Activated B cell treated with CpG ODN at 0.5 μM for 24 hours (primary cell): ENCODE results near the gene CAMSAP1. TPM values are rescaled to one million over a fixed set of nuclear protein-coding genes. Genes with fewer than 3 reads are reported as not detected.

Experiments
- ATAC-seq: fragments of 200-7000 bp; cut with Tn5 transposase; one replicate; pipeline ENCODE4 v1.10.0; 2021; ENCODE audit warnings: low read depth, mild to moderate bottlenecking, moderate library complexity
- CTCF ChIA-PET: fragments of 350-600 bp; sonication (Branson Sonifier 250); formaldehyde crosslinking; loops from one replicate; lab custom pipeline; 2021; ENCODE audit warnings: antibody characterized with exemption; lab: Charles Lee
- POLR2A ChIA-PET: fragments of 350-600 bp; sonication (Branson Sonifier 250); formaldehyde crosslinking; loops from one replicate; lab custom pipeline; 2021; ENCODE audit warnings: antibody characterized with exemption; lab: Charles Lee
- DNase-seq: peaks from one replicate; pipeline ENCODE4 v3.0.0; 2022
- H3K27ac Mint-ChIP-seq: one replicate; pipeline ENCODE4 v1.8.0; 2020; ENCODE audit warnings: mixed read lengths
- H3K27me3 Mint-ChIP-seq: one replicate; pipeline ENCODE4 v1.8.0; 2021; ENCODE audit warnings: mixed read lengths
- H3K36me3 Mint-ChIP-seq: one replicate; pipeline ENCODE4 v1.8.0; 2021; ENCODE audit warnings: low read depth, mixed read lengths
- H3K4me1 Mint-ChIP-seq: one replicate; pipeline ENCODE4 v1.8.0; 2021; ENCODE audit warnings: mixed read lengths
- H3K4me3 Mint-ChIP-seq: one replicate; pipeline ENCODE4 v1.8.0; 2020; ENCODE audit warnings: mild to moderate bottlenecking, mixed read lengths
- H3K9me3 Mint-ChIP-seq: one replicate; pipeline ENCODE4 v1.8.0; 2020; ENCODE audit warnings: mixed read lengths
- CTCF ChIP-seq: fragments of 200-600 bp; IDR thresholded peaks from one replicate; pipeline ENCODE4 v1.8.0; 2022; ENCODE audit warnings: antibody characterized with exemption, mild to moderate bottlenecking
- intact Hi-C: fragments of 100-400 bp; cut with micrococcal nuclease; formaldehyde crosslinking; loops from one replicate; pipeline ENCODE4 v1.15.1; 2024
- total RNA-seq: library from RNA; stranded (reverse); gene quantifications from 2 replicates; pipeline ENCODE4 v1.2.3, GENCODE V29; 2022

The CAMSAP1 gene
- total RNA-seq, 1 donor from 2014 or later, result 16.9 TPM

DNA sequence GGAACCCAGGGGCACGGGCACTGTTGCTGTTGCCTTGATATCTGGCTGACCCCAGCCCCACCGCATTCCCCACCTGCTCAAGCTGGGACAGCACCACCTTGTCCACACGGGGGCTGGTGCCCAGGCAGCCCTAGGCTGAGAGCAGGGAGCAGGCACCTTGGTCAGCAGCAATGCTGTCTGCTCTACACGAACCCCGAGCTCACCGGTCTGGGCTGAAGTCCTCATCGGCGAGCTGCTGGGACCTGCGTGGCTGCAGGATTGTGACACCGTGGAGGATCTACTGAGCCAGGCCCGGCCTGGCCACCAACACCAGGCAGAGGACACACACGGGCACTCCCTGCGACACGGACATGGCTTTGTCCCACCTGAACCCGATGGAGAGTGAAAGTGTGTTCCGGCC, 127.3 kb downstream of the CAMSAP1 start:
- no peak for ATAC-seq
- CTCF ChIA-PET, result no interaction called here
- no peaks in the 10 kb centered on the region for H3K9me3 Mint-ChIP-seq
- no peak overlapping the region for H3K4me3 Mint-ChIP-seq
- DNase-seq, result no peak
- no peaks in the 10 kb centered on the region for H3K27me3 Mint-ChIP-seq
- POLR2A ChIA-PET, result no interaction called here
- TF ChIP-seq CTCF, result no peak
- intact Hi-C loops, result no loop called here
- H3K4me1 Mint-ChIP-seq, result no peaks in the 10 kb centered on the region
- H3K36me3 Mint-ChIP-seq, result no peaks in the 10 kb centered on the region
- H3K27ac Mint-ChIP-seq, result no peak overlapping the region

- CTCF ChIA-PET, result no interaction called here
- Mint-ChIP-seq H3K27me3 (no peaks in the 10 kb centered on the region), H3K4me1 (no peaks in the 10 kb centered on the region), H3K9me3 (no peaks in the 10 kb centered on the region), H3K27ac (no peak overlapping the region), H3K4me3 (no peak overlapping the region), H3K36me3 (no peaks in the 10 kb centered on the region)
- intact Hi-C loops, result no loop called here
- no peak for TF ChIP-seq CTCF
- POLR2A ChIA-PET, result no interaction called here
- DNase-seq (no peak), ATAC-seq (no peak)
These were observed 127.8 kb downstream of the CAMSAP1 start for GRCh38 chr9:135779571-135779970.

GRCh38 chr9:135778421-135778820, 128.9 kb downstream of the CAMSAP1 start:
- H3K27me3 Mint-ChIP-seq, result no peaks in the 10 kb centered on the region

GRCh38 chr9:135777623-135778177, 129.6 kb downstream of the CAMSAP1 start:
- Mint-ChIP-seq H3K4me1 (no peaks in the 10 kb centered on the region), H3K9me3 (no peaks in the 10 kb centered on the region), H3K27ac (no peak overlapping the region), H3K36me3 (no peaks in the 10 kb centered on the region), H3K4me3 (no peak overlapping the region), H3K27me3 (no peaks in the 10 kb centered on the region)
- no peak for DNase-seq
- TF ChIP-seq CTCF, result no peak
- CTCF ChIA-PET, result no interaction called here
- POLR2A ChIA-PET, result no interaction called here
- no peak for ATAC-seq
- intact Hi-C loops, result no loop called here

More at GRCh38 chr9:135778421-135778820, 128.9 kb downstream of the CAMSAP1 start:
- DNase-seq, result no peak
- Mint-ChIP-seq H3K4me3 (no peak overlapping the region), H3K36me3 (no peaks in the 10 kb centered on the region), H3K9me3 (no peaks in the 10 kb centered on the region), H3K4me1 (no peaks in the 10 kb centered on the region), H3K27ac (no peak overlapping the region)
- ChIA-PET POLR2A (no interaction called here), CTCF (no interaction called here)
- intact Hi-C loops, result no loop called here
- ATAC-seq, result no peak
- TF ChIP-seq CTCF, result no peak

GRCh38 chr9:135776893-135777622, 130.3 kb downstream of the CAMSAP1 start:
- ChIA-PET CTCF (no interaction called here), POLR2A (no interaction called here)
- Mint-ChIP-seq H3K9me3 (no peaks in the 10 kb centered on the region), H3K27me3 (no peaks in the 10 kb centered on the region), H3K4me3 (no peak overlapping the region), H3K36me3 (no peaks in the 10 kb centered on the region), H3K27ac (no peak overlapping the region), H3K4me1 (no peaks in the 10 kb centered on the region)
- TF ChIP-seq CTCF, result no peak
- intact Hi-C loops, result no loop called here
- ATAC-seq, result no peak
- DNase-seq, result no peak
